Mucosa of rectum (tissue), 2 donors: ENCODE measurements around the gene RHCG.

Experiments
- H3K27ac ChIP-seq, 2 donors: one replicate each; pipeline ENCODE4 v1.7.0; 2013; ENCODE audit warnings: inconsistent platforms in 2 of 2, low read depth in 2 of 2, low read length in 2 of 2
- H3K27me3 ChIP-seq, 2 donors: one replicate each; pipeline ENCODE4 v1.7.0; 2013; ENCODE audit warnings: low read length in 2 of 2; ENCODE audit not compliant: control insufficient read depth in 2 of 2, insufficient read depth in 2 of 2
- H3K36me3 ChIP-seq, 2 donors: one replicate each; pipeline ENCODE4 v1.7.0; 2013; ENCODE audit warnings: low read length in 2 of 2; ENCODE audit not compliant: control insufficient read depth in 2 of 2, insufficient read depth in 2 of 2
- H3K4me1 ChIP-seq, 2 donors: one replicate each; pipeline ENCODE4 v1.7.0; 2013; ENCODE audit warnings: low read length in 2 of 2, mild to moderate bottlenecking in 1 of 2; ENCODE audit not compliant: control insufficient read depth in 2 of 2, insufficient read depth in 2 of 2
- H3K4me3 ChIP-seq, 2 donors: one replicate each; pipeline ENCODE4 v1.7.0; 2013; ENCODE audit warnings: low read length in 2 of 2
- H3K9ac ChIP-seq, 2 donors: one replicate each; pipeline ENCODE4 v1.7.0; 2013; ENCODE audit warnings: low read length in 2 of 2, low read depth in 1 of 2, mild to moderate bottlenecking in 1 of 2
- H3K9me3 ChIP-seq, 2 donors: one replicate each; pipeline ENCODE4 v1.7.0; 2013; ENCODE audit warnings: low read length in 2 of 2; ENCODE audit not compliant: control insufficient read depth in 2 of 2
- donor health status: healthy.
- donor health status: Normal muscosa, but diverticular disease.

Gene RHCG

GRCh38 chr15:89460048-89460447 is 36.3 kb downstream of the RHCG start:
- Histone ChIP-seq H3K4me1 (peaks cover 3 to 4% of the 10 kb centered on the region in 2 donors), H3K36me3 (no peaks in the 10 kb centered on the region), H3K27me3 (no peaks in the 10 kb centered on the region), H3K27ac (no peak overlapping the region), H3K9me3 (peaks cover 0 to 2% of the 10 kb centered on the region in 2 donors), H3K9ac (no peak overlapping the region), H3K4me3 (no peak overlapping the region)

DNA sequence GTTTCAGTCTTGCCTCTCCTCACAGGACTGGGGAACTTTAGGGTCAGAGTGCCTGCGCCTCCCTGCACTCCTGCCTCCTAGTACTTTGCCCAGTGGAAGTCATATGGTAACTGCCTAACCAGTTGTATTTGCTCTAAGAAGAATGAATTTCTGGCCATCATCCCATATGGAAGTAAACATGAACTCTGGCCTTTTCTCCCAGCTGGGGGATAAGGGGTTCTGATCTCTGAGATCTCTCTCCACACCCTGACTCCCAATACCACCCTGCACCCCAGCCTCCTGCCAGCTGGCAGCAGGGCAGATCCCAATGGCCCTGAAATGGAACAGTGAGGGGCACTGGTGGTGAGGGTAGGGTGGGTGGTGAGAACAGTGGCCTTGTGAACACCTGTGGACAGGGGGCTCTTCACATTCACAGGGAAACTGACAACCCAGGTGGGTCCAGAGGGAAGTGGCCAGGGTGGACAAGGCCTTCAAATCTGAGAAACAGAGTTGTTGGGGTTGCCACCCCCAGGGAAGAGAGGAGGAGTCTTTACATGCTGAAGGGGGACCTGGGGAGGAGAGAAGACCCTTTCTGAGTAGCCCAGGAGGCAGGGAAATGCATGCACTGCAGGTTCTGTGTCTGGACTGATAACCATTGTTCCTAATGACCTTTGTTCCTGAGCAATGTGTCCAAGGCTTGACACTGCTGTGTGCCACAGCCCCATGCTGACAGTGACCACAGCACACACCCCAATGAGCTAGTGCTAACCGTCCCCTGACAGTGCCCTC is 36.9 kb downstream of the RHCG start:
- H3K36me3 ChIP-seq: no peaks in the 10 kb centered on the region
- H3K4me3 ChIP-seq: no peak overlapping the region
- no peaks in the 10 kb centered on the region for H3K27me3 ChIP-seq
- no peak overlapping the region for H3K27ac ChIP-seq
- H3K9ac ChIP-seq: no peak overlapping the region
- peaks cover 3 to 4% of the 10 kb centered on the region in 2 donors for H3K4me1 ChIP-seq
- H3K9me3 ChIP-seq: peaks cover 0 to 2% of the 10 kb centered on the region in 2 donors

GRCh38 chr15:89458440-89458839 is 37.9 kb downstream of the RHCG start:
- no peak overlapping the region for H3K9ac ChIP-seq

GRCh38 chr15:89457086-89457485 is 39.3 kb downstream of the RHCG start:
- no peak overlapping the region for H3K27ac ChIP-seq
- peaks cover 0 to 2% of the 10 kb centered on the region in 2 donors for H3K9me3 ChIP-seq
- H3K36me3 ChIP-seq: no peaks in the 10 kb centered on the region
- peaks cover 3 to 4% of the 10 kb centered on the region in 2 donors for H3K4me1 ChIP-seq
- no peak overlapping the region for H3K4me3 ChIP-seq
- no peak overlapping the region for H3K9ac ChIP-seq
- H3K27me3 ChIP-seq: peaks cover 0 to 1% of the 10 kb centered on the region in 2 donors

More at GRCh38 chr15:89458440-89458839, 37.9 kb downstream of the RHCG start:
- Histone ChIP-seq H3K4me1 (peaks cover 3 to 4% of the 10 kb centered on the region in 2 donors), H3K27me3 (no peaks in the 10 kb centered on the region), H3K4me3 (no peak overlapping the region), H3K9me3 (peaks cover 0 to 2% of the 10 kb centered on the region in 2 donors), H3K27ac (no peak overlapping the region), H3K36me3 (no peaks in the 10 kb centered on the region)

DNA sequence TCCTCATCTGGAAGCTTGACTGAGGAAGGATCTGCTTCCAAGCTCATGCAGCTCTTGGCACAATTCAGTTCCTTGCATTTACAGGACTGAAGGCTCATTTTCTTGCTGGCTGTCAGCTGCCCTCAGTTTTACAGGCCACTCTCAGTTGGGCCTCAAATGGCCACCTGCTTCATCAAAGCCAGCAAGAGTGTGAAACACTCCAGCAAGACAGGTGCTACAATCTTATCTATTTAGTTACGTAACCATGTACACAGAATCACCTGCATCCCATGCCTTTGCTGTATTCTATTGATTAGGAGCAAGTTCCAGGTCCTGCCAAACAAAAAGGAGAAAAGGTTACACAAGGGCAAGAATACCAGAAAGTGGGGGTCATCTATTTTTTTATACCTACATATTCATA is 40.8 kb downstream of the RHCG start:
- H3K27me3 ChIP-seq: peaks cover 0 to 1% of the 10 kb centered on the region in 2 donors
- no peak overlapping the region for H3K4me3 ChIP-seq
- H3K4me1 ChIP-seq: peaks cover 3 to 4% of the 10 kb centered on the region in 2 donors

GRCh38 chr15:89452330-89452836 is 44.0 kb downstream of the RHCG start:
- Histone ChIP-seq H3K27ac (no peak overlapping the region), H3K9ac (no peak overlapping the region), H3K36me3 (no peaks in the 10 kb centered on the region), H3K4me1 (no peaks in the 10 kb centered on the region), H3K4me3 (no peak overlapping the region), H3K9me3 (peaks cover 0 to 1% of the 10 kb centered on the region in 2 donors), H3K27me3 (peaks cover 5 to 7% of the 10 kb centered on the region in 2 donors)

More for the DNA sequence above, 40.8 kb downstream of the RHCG start:
- no peak overlapping the region for H3K9ac ChIP-seq
- no peaks in the 10 kb centered on the region for H3K36me3 ChIP-seq
- peaks cover 0 to 2% of the 10 kb centered on the region in 2 donors for H3K9me3 ChIP-seq
- no peak overlapping the region for H3K27ac ChIP-seq

DNA sequence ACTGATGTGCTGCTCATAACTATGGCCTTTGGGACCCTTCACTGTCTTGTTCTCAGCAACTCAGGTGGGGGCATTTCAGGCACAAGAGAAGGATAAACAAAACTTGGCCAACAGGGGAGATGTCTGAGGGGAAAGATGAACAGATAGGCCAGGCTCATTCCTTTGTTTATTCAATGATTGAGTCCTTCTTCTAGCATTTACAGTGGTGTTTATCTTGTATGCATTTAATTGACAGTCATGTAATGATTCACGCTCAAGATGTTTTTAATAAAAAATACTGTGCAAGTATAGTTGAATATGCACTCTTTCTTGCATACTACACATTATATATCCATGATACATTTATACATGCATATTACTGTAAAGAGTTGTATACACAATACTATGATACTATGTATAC is 44.5 kb downstream of the RHCG start:
- Histone ChIP-seq H3K27ac (no peak overlapping the region), H3K27me3 (peaks cover 5 to 7% of the 10 kb centered on the region in 2 donors), H3K36me3 (no peaks in the 10 kb centered on the region), H3K4me3 (no peak overlapping the region), H3K4me1 (no peaks in the 10 kb centered on the region), H3K9ac (no peak overlapping the region), H3K9me3 (no peaks in the 10 kb centered on the region)

DNA sequence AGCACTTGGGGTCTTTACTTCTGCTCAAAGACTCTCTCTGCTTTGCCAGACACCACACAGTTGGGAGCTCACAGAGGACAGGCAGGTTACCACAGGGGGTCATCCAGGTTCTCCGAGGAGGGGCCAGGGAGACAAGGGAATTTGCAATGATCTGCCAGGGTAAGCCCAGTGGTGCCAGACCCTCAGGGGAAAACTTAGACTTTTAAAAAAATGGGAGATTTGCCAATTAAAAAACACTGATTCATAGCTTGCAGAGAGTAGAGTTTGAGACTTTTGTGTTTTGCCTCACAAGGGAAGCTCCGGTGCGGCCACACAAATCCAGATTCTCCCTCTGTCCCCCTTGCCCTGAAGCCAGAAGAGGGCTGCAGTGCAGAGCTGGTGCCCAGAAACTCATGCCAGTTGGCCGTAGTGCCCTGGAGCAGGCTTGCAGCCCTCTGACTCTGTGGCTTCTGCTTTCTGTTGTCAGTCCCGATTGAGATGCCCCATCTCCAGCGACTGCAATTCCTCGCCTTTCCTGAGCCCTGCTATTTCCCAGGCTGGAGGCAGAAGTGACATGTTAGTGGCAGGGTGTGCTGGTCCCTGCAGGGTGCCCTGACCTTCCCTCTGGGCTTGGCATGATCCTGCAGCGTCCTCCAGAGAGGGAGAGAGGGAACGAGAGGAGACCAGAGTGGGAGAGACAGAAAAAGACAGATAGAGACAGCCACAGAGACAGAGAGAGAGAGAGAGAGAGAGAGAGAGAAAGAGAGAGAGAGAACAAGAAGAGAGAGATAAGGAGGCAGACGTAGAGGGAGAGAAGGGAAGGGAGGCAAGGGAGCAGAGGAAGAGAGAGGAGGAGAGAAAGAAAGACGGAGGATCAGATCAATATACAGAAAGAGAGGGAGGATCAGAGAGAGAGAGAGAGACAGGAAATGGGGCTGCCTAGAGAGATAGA is 46.0 kb downstream of the RHCG start:
- H3K4me3 ChIP-seq: no peak overlapping the region
- H3K27ac ChIP-seq: no peak overlapping the region
- peaks cover 7 to 8% of the 10 kb centered on the region in 2 donors for H3K27me3 ChIP-seq
- no peaks in the 10 kb centered on the region for H3K36me3 ChIP-seq
- no peak overlapping the region for H3K9ac ChIP-seq
- H3K4me1 ChIP-seq: no peaks in the 10 kb centered on the region
- H3K9me3 ChIP-seq: no peaks in the 10 kb centered on the region

GRCh38 chr15:89448825-89449224 is 47.6 kb downstream of the RHCG start:
- no peaks in the 10 kb centered on the region for H3K4me1 ChIP-seq
- H3K27me3 ChIP-seq: peaks cover 7 to 8% of the 10 kb centered on the region in 2 donors
- H3K27ac ChIP-seq: no peak overlapping the region

GRCh38 chr15:89447676-89448075 is 48.7 kb downstream of the RHCG start:
- H3K4me1 ChIP-seq: no peaks in the 10 kb centered on the region
- no peak overlapping the region for H3K9ac ChIP-seq
- H3K36me3 ChIP-seq: no peaks in the 10 kb centered on the region
- no peak overlapping the region for H3K27ac ChIP-seq
- H3K9me3 ChIP-seq: no peaks in the 10 kb centered on the region
- H3K4me3 ChIP-seq: no peak overlapping the region
- peaks cover 5 to 8% of the 10 kb centered on the region in 2 donors for H3K27me3 ChIP-seq

More at GRCh38 chr15:89448825-89449224, 47.6 kb downstream of the RHCG start:
- H3K9ac ChIP-seq: no peak overlapping the region
- H3K4me3 ChIP-seq: no peak overlapping the region
- no peaks in the 10 kb centered on the region for H3K9me3 ChIP-seq
- no peaks in the 10 kb centered on the region for H3K36me3 ChIP-seq
